Keratinocyte (primary cell): ENCODE measurements around the gene TSHZ1. TPM values are rescaled to one million over a fixed set of nuclear protein-coding genes. Genes with fewer than 3 reads are reported as not detected.

ENCODE experiments used
- DNase-seq: peaks from one replicate; pipeline ENCODE4 v3.0.0-alpha.2; 2011; ENCODE audit warnings: low read depth, missing footprints, low spot score
- FAIRE-seq: peaks from 2 replicates; lab custom pipeline; 2011; peaks lifted over from hg19 to GRCh38; lab: Jason Lieb, UNC
- H2AFZ ChIP-seq: 2 replicates; pipeline ENCODE4 v1.6.0; 2012; ENCODE audit warnings: low read length, control low read depth, inconsistent platforms; ENCODE audit not compliant: control insufficient read depth
- H3K27ac ChIP-seq: 2 replicates; pipeline ENCODE4 v1.5.1; 2011; ENCODE audit warnings: low read length; ENCODE audit not compliant: control insufficient read depth, insufficient read depth
- H3K27me3 ChIP-seq: 3 replicates; pipeline ENCODE4 v1.6.0; 2011; ENCODE audit warnings: low read length; ENCODE audit not compliant: control insufficient read depth, insufficient read depth; ENCODE audit errors: extremely low read depth
- H3K36me3 ChIP-seq, 2 experiments: 2 replicates in 1 of 2; 3 replicates in 1 of 2; pipeline ENCODE4 v1.5.1; 2011; ENCODE audit warnings: low read length in 2 of 2, mild to moderate bottlenecking in 1 of 2; ENCODE audit not compliant: control insufficient read depth in 2 of 2, insufficient read depth in 2 of 2; ENCODE audit errors: extremely low read depth in 1 of 2
- H3K4me1 ChIP-seq: 3 replicates; pipeline ENCODE4 v1.5.1; 2011; ENCODE audit warnings: low read length; ENCODE audit not compliant: control insufficient read depth, insufficient read depth; ENCODE audit errors: extremely low read depth
- H3K4me2 ChIP-seq: 3 replicates; pipeline ENCODE4 v1.6.0; 2011; ENCODE audit warnings: low read depth, low read length; ENCODE audit not compliant: control insufficient read depth, insufficient read depth; ENCODE audit errors: extremely low read depth
- H3K4me3 ChIP-seq, 3 experiments: fragments of 200-600 bp in 1 of 3; sonication (generic) in 1 of 3; 2 replicates in 2 of 3; 3 replicates in 1 of 3; pipeline ENCODE4 v1.5.1; 2011 to 2016; ENCODE audit warnings: low read length in 3 of 3, mild to moderate bottlenecking in 3 of 3, control low read depth in 2 of 3, inconsistent platforms in 1 of 3, low read depth in 1 of 3, mixed read lengths in 1 of 3, mixed run types in 1 of 3, moderate library complexity in 1 of 3; ENCODE audit not compliant: control insufficient read depth in 2 of 3, insufficient read depth in 2 of 3; ENCODE audit errors: extremely low read depth in 1 of 3
- H3K79me2 ChIP-seq: 2 replicates; pipeline ENCODE4 v1.6.0; 2012; ENCODE audit warnings: low read length; ENCODE audit not compliant: control insufficient read depth, insufficient read depth
- H3K9ac ChIP-seq: 3 replicates; pipeline ENCODE4 v1.6.0; 2011; ENCODE audit warnings: low read length; ENCODE audit not compliant: control insufficient read depth, insufficient read depth; ENCODE audit errors: extremely low read depth
- H3K9me1 ChIP-seq: 3 replicates; pipeline ENCODE4 v1.6.0; 2011; ENCODE audit warnings: low read length; ENCODE audit not compliant: control insufficient read depth, insufficient read depth; ENCODE audit errors: extremely low read depth
- H3K9me3 ChIP-seq: 2 replicates; pipeline ENCODE4 v1.5.1; 2012; ENCODE audit warnings: low read depth, low read length; ENCODE audit not compliant: control insufficient read depth
- H4K20me1 ChIP-seq: 3 replicates; pipeline ENCODE4 v1.6.0; 2011; ENCODE audit warnings: low read length; ENCODE audit not compliant: control insufficient read depth, insufficient read depth; ENCODE audit errors: extremely low read depth
- EZH2 ChIP-seq: IDR thresholded peaks from one replicate; pipeline ENCODE4 v1.6.1; 2012; ENCODE audit warnings: inconsistent platforms, mild to moderate bottlenecking, low read length, moderate library complexity
- dilution Hi-C: fragments of 300-500 bp; cut with MboI; formaldehyde crosslinking; loops from one replicate; pipeline ENCODE4 v1.7.0; 2020; ENCODE audit warnings: low sequenced_read_pairs; ENCODE audit not compliant: extremely low pct_ligation_motif_present
- polyA plus RNA-seq, 5 experiments: library from polyadenylated mRNA; depleted of rRNA in 3 of 5; stranded (reverse) in 3 of 5; stranded (forward) in 1 of 5; unstranded in 1 of 5; fragments of >200 nt; gene quantifications; 1 replicate in 1 of 5; 2 replicates in 3 of 5; 3 replicates in 1 of 5; pipeline versions ENCODE4 v1.2.1 to v1.2.3, GENCODE V29; 2011 to 2012; ENCODE audit warnings: missing spikeins in 2 of 5, low read depth in 1 of 5, low replicate concordance in 1 of 5
- TF ChIP-seq, protein P1 (sequence below), 3 experiments: IDR thresholded peaks in 1 of 3; conservative IDR thresholded peaks in 1 of 3; optimal IDR thresholded peaks in 1 of 3; 2 replicates in 2 of 3; 3 replicates in 1 of 3; pipeline versions ENCODE3 to v1.5.1; 2011; ENCODE audit warnings: low read length in 3 of 3, mild to moderate bottlenecking in 3 of 3, moderate library complexity in 2 of 3, control low read depth in 1 of 3, inconsistent platforms in 1 of 3; ENCODE audit not compliant: insufficient read depth in 2 of 3; ENCODE audit errors: extremely low read depth in 1 of 3

The TSHZ1 gene
- polyA plus RNA-seq, 1 donor (not counting 4 experiments of a cell fraction or from before 2014, with no cell fraction given), result 2.2 TPM

DNA sequence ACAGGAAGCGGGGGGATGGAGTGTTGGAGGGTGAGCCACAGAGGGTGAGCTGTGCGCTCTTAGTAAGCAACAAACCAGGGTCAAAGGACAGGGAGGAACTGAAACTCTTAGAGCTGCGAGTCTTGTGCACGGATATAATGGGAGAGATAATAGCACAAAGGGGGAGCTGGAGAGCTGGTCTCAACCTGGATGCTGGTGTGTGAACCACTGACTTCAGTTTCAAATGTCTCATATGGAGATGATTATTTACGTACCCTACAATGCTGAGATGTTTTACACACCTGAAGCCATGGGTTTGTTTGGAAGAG lies 37.5 kb upstream of the TSHZ1 start:
- no peak for TF ChIP-seq EZH2
- TF ChIP-seq, protein P1, sequence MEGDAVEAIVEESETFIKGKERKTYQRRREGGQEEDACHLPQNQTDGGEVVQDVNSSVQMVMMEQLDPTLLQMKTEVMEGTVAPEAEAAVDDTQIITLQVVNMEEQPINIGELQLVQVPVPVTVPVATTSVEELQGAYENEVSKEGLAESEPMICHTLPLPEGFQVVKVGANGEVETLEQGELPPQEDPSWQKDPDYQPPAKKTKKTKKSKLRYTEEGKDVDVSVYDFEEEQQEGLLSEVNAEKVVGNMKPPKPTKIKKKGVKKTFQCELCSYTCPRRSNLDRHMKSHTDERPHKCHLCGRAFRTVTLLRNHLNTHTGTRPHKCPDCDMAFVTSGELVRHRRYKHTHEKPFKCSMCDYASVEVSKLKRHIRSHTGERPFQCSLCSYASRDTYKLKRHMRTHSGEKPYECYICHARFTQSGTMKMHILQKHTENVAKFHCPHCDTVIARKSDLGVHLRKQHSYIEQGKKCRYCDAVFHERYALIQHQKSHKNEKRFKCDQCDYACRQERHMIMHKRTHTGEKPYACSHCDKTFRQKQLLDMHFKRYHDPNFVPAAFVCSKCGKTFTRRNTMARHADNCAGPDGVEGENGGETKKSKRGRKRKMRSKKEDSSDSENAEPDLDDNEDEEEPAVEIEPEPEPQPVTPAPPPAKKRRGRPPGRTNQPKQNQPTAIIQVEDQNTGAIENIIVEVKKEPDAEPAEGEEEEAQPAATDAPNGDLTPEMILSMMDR (optimal IDR thresholded peaks at IDR 0.05 in 1 of 3, IDR thresholded peaks at IDR 0.05 in 1 of 3, conservative IDR thresholded peaks at IDR 0.05 in 1 of 3; ENCODE audit: extremely low read depth in 1 of 3, insufficient read depth in 2 of 3, low read length in 3 of 3), result peak in 1 of 3 experiments; percentile 13
- Histone ChIP-seq H3K4me2 (no peak overlapping the region), H3K9me3 (no peaks in the 10 kb centered on the region), H3K9ac (no peak overlapping the region), H3K9me1 (no peaks in the 10 kb centered on the region), H2AFZ (no peak overlapping the region), H4K20me1 (no peaks in the 10 kb centered on the region), H3K27me3 (no peaks in the 10 kb centered on the region), H3K4me3 (no peak overlapping the region), H3K79me2 (no peaks in the 10 kb centered on the region), H3K27ac (no peak overlapping the region), H3K36me3 (no peaks in the 10 kb centered on the region), H3K4me1 (no peaks in the 10 kb centered on the region)
- dilution Hi-C loops, result no loop called here
- DNase-seq, result no peak
- FAIRE-seq, result no peak

DNA sequence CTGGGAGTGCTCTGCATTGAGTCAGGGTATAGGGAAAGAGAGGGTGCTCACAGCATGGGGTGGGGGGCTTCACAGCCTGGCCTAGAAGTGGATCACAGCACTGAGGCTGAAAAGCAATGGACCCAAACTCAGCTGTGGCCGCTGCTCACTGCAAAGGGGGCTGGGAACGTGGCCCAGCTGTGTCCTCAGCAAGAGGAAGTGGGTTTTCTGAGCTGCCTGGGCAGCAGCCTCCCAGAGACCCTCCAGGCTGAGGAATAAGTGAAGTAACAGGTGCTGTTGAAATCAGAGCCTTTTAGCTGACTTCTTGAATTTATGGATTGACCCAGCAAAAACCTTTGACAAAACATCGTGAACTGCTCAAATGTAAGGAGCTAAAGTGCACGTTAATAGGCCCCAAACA lies 36.9 kb upstream of the TSHZ1 start:
- FAIRE-seq (no peak), DNase-seq (no peak)
- Histone ChIP-seq H4K20me1 (no peaks in the 10 kb centered on the region), H3K4me3 (no peak overlapping the region), H3K79me2 (no peaks in the 10 kb centered on the region), H3K9me1 (no peaks in the 10 kb centered on the region), H3K27me3 (no peaks in the 10 kb centered on the region), H3K4me1 (no peaks in the 10 kb centered on the region), H3K9ac (no peak overlapping the region), H3K36me3 (no peaks in the 10 kb centered on the region), H3K27ac (no peak overlapping the region), H3K9me3 (no peaks in the 10 kb centered on the region), H2AFZ (no peak overlapping the region), H3K4me2 (no peak overlapping the region)
- dilution Hi-C loops, result no loop called here
- TF ChIP-seq EZH2, result no peak
- TF ChIP-seq, protein P1 (optimal IDR thresholded peaks at IDR 0.05 in 1 of 3, IDR thresholded peaks at IDR 0.05 in 1 of 3, conservative IDR thresholded peaks at IDR 0.05 in 1 of 3; ENCODE audit: extremely low read depth in 1 of 3, insufficient read depth in 2 of 3, low read length in 3 of 3), result no peak
